Neural progenitor cell (in vitro differentiated cells): ENCODE measurements around the gene CCDC68. TPM values are rescaled to one million over a fixed set of nuclear protein-coding genes. Genes with fewer than 3 reads are reported as not detected.
"Not testable (repeated sequence)": the region's sequence is repeated elsewhere in the genome, so short reads cannot be mapped to it uniquely, and the experiment has no call there.

Source experiments
- DNase-seq: peaks from one replicate; pipeline ENCODE4 v3.0.0-alpha.2; 2016; ENCODE audit warnings: low spot score
- H2AFZ ChIP-seq: fragments of 200-600 bp; sonication (generic); replicated peaks from 2 replicates; pipeline ENCODE4 v1.6.1; 2016; ENCODE audit warnings: antibody characterized with exemption
- H3F3A ChIP-seq: fragments of 200-600 bp; sonication (generic); 2 replicates; pipeline ENCODE4 v1.6.1; 2016; ENCODE audit warnings: antibody characterized with exemption, low read depth
- H3K27ac ChIP-seq: fragments of 200-600 bp; sonication (generic); 2 replicates; pipeline ENCODE4 v1.5.1; 2016; ENCODE audit warnings: mild to moderate bottlenecking
- H3K27me3 ChIP-seq: fragments of 200-600 bp; sonication (generic); 2 replicates; pipeline ENCODE4 v1.6.1; 2016; ENCODE audit warnings: mild to moderate bottlenecking, moderate library complexity
- H3K36me3 ChIP-seq: fragments of 200-600 bp; sonication (generic); 2 replicates; pipeline ENCODE4 v1.5.1; 2016
- H3K4me1 ChIP-seq: fragments of 200-600 bp; sonication (generic); 2 replicates; pipeline ENCODE4 v1.6.1; 2016; ENCODE audit warnings: mixed run types
- H3K4me2 ChIP-seq: fragments of 200-600 bp; sonication (generic); 2 replicates; pipeline ENCODE4 v1.6.1; 2016
- H3K4me3 ChIP-seq: fragments of 200-600 bp; sonication (generic); 2 replicates; pipeline ENCODE4 v1.5.1; 2016
- H3K79me2 ChIP-seq: fragments of 200-600 bp; sonication (generic); 2 replicates; pipeline ENCODE4 v1.6.1; 2016; ENCODE audit warnings: low read depth
- H3K9ac ChIP-seq: fragments of 200-600 bp; sonication (generic); 2 replicates; pipeline ENCODE4 v1.6.1; 2016
- H3K9me3 ChIP-seq: fragments of 200-600 bp; sonication (generic); 2 replicates; pipeline ENCODE4 v1.5.1; 2016; ENCODE audit warnings: low read depth
- H4K20me1 ChIP-seq: fragments of 200-600 bp; sonication (generic); 2 replicates; pipeline ENCODE4 v1.6.1; 2016; ENCODE audit warnings: low read depth
- H3K27ac Mint-ChIP-seq: 3 replicates; pipeline ENCODE4 v1.8.0; 2021; ENCODE audit warnings: mixed read lengths
- H3K27me3 Mint-ChIP-seq: 2 replicates; pipeline ENCODE4 v1.8.0; 2022; ENCODE audit warnings: low read depth, mild to moderate bottlenecking, inconsistent platforms, moderate library complexity, mixed read lengths; ENCODE audit not compliant: insufficient read depth
- H3K36me3 Mint-ChIP-seq: 3 replicates; pipeline ENCODE4 v1.8.0; 2021; ENCODE audit warnings: mixed read lengths
- H3K4me1 Mint-ChIP-seq: 3 replicates; pipeline ENCODE4 v1.8.0; 2021; ENCODE audit warnings: mixed read lengths
- H3K4me3 Mint-ChIP-seq: 3 replicates; pipeline ENCODE4 v1.8.0; 2021; ENCODE audit warnings: mild to moderate bottlenecking, moderate library complexity, mixed read lengths
- H3K9me3 Mint-ChIP-seq: 3 replicates; pipeline ENCODE4 v1.8.0; 2020; ENCODE audit warnings: mixed read lengths
- CTCF ChIP-seq: fragments of 200-600 bp; sonication (generic); IDR thresholded peaks from 2 replicates; pipeline ENCODE4 v1.5.1; 2017; ENCODE audit warnings: antibody characterized with exemption, mild to moderate bottlenecking
- EZH2 ChIP-seq: fragments of 200-600 bp; sonication (generic); IDR thresholded peaks from 2 replicates; pipeline ENCODE4 v1.6.1; 2017; ENCODE audit warnings: antibody characterized with exemption, mild to moderate bottlenecking, moderate library complexity
- EZH2phosphoT487 ChIP-seq: fragments of 200-600 bp; sonication (generic); IDR thresholded peaks from 2 replicates; pipeline ENCODE4 v1.6.1; 2017; ENCODE audit warnings: antibody characterized with exemption
- total RNA-seq: library from RNA; depleted of rRNA; stranded (reverse); fragments of >200 nt; gene quantifications from 2 replicates; pipeline ENCODE4 v1.2.3, GENCODE V29; 2015; ENCODE audit warnings: low replicate concordance

CCDC68 gene
- total RNA-seq, 1 donor from 2014 or later = not detected

GRCh38 chr18:54856105-54856646, 103.1 kb downstream of the CCDC68 start:
- Mint-ChIP-seq H3K36me3 (no peaks in the 10 kb centered on the region), H3K9me3 (no peaks in the 10 kb centered on the region), H3K4me1 (no peaks in the 10 kb centered on the region), H3K27ac (no peak overlapping the region), H3K4me3 (no peak overlapping the region), H3K27me3 (no peaks in the 10 kb centered on the region)
- peaks cover 6% of the 10 kb centered on the region for H3K4me1 ChIP-seq
- H4K20me1 ChIP-seq = no peaks in the 10 kb centered on the region
- no peaks in the 10 kb centered on the region for H3F3A ChIP-seq
- TF ChIP-seq EZH2phosphoT487 = no peak
- no peak for TF ChIP-seq CTCF
- no peak for TF ChIP-seq EZH2
- H3K27me3 ChIP-seq = no peaks in the 10 kb centered on the region
- H3K27ac ChIP-seq = no peak overlapping the region
- H3K79me2 ChIP-seq = no peaks in the 10 kb centered on the region
- H3K36me3 ChIP-seq = no peaks in the 10 kb centered on the region
- H2AFZ ChIP-seq = no peak overlapping the region
- H3K4me3 ChIP-seq = no peak overlapping the region
- no peaks in the 10 kb centered on the region for H3K9me3 ChIP-seq
- no peak overlapping the region for H3K9ac ChIP-seq
- no peak for DNase-seq
- no peak overlapping the region for H3K4me2 ChIP-seq

- H3K4me3 Mint-ChIP-seq, H3K27ac ChIP-seq, H3K4me3 ChIP-seq, H3K9me3 ChIP-seq, H3K36me3 ChIP-seq, H3F3A ChIP-seq, DNase-seq, H3K9me3 Mint-ChIP-seq, H3K36me3 Mint-ChIP-seq, H3K4me1 Mint-ChIP-seq, H3K27me3 ChIP-seq, H2AFZ ChIP-seq, H3K4me1 ChIP-seq, H3K27ac Mint-ChIP-seq, H3K9ac ChIP-seq, H3K4me2 ChIP-seq, H3K79me2 ChIP-seq, H3K27me3 Mint-ChIP-seq, H4K20me1 ChIP-seq: not testable (repeated sequence)
Measured at GRCh38 chr18:54855050-54855449, 104.2 kb downstream of the CCDC68 start.

- no peaks in the 10 kb centered on the region for H3K36me3 Mint-ChIP-seq
- no peak for DNase-seq
- Histone ChIP-seq H3K9me3 (no peaks in the 10 kb centered on the region), H2AFZ (no peak overlapping the region), H3K27ac (no peak overlapping the region), H3K36me3 (no peaks in the 10 kb centered on the region), H3K9ac (no peak overlapping the region), H4K20me1 (no peaks in the 10 kb centered on the region), H3K4me2 (no peak overlapping the region), H3F3A (no peaks in the 10 kb centered on the region), H3K27me3 (no peaks in the 10 kb centered on the region), H3K4me3 (no peak overlapping the region), H3K79me2 (no peaks in the 10 kb centered on the region), H3K4me1 (no peaks in the 10 kb centered on the region)
- no peaks in the 10 kb centered on the region for H3K27me3 Mint-ChIP-seq
- H3K9me3 Mint-ChIP-seq = no peaks in the 10 kb centered on the region
- no peaks in the 10 kb centered on the region for H3K4me1 Mint-ChIP-seq
- no peak overlapping the region for H3K4me3 Mint-ChIP-seq
- H3K27ac Mint-ChIP-seq = no peak overlapping the region
- TF ChIP-seq CTCF = no peak
- TF ChIP-seq EZH2phosphoT487 = no peak
- no peak for TF ChIP-seq EZH2
Measured at GRCh38 chr18:54852780-54853675, 106.2 kb downstream of the CCDC68 start.

Other genes starting within 250 kb of the CCDC68 start
- gene RAB27B, start 131.0 kb downstream of the CCDC68 start, total RNA-seq = 0.43 and 5.0 TPM in 2 replicates